IMR-90 (cell line): ENCODE results near the gene STX2.

ENCODE experiments used
- CTCF ChIP-seq: conservative IDR thresholded peaks from 2 replicates; pipeline ENCODE4 v1.5.1; 2012; ENCODE audit warnings: mild to moderate bottlenecking, low read depth, low read length, improper control_type of control experiment
- MAZ ChIP-seq: IDR thresholded peaks from 2 replicates; pipeline ENCODE4 v1.6.1; 2012; ENCODE audit warnings: low read depth, mild to moderate bottlenecking, low read length, improper control_type of control experiment, moderate library complexity, borderline replicate concordance

- no peak for TF ChIP-seq CTCF
- TF ChIP-seq MAZ: no peak
Measured at GRCh38 chr12:130764073-130764472, 75.0 kb downstream of the STX2 start.
